ENCODE data around the gene TMEM242. TPM values are rescaled to one million over a fixed set of nuclear protein-coding genes. Genes with fewer than 3 reads are reported as not detected.

Gene TMEM242
- total and polyA plus RNA-seq, 2 of the 8 experiments (the other 6 are each of a cell fraction or from before 2014, with no cell fraction given), result 2.4 to 9.0 TPM

GRCh38 chr6:157260735-157261410 is 62.4 kb downstream of the TMEM242 start:
- POLR2A ChIA-PET (ENCODE audit: partially characterized antibody), result no interaction called here
- H3K79me1 ChIP-seq (ENCODE audit: low read depth, low read length), result no peaks in the 10 kb centered on the region
- no peak overlapping the region for H2BK20ac ChIP-seq (ENCODE audit: low read length)
- no peak overlapping the region for H2BK120ac ChIP-seq (replicated peaks; ENCODE audit: low read depth, low read length)
- H4K5ac ChIP-seq (ENCODE audit: insufficient read length, low read depth, low read length), result no peak overlapping the region
- no peaks in the 10 kb centered on the region for H3K4me1 ChIP-seq (replicated peaks in 1 of 4; ENCODE audit: control insufficient read depth in 3 of 4, insufficient read depth in 4 of 4, low read length in 3 of 4)
- no peak overlapping the region for H3K4ac ChIP-seq (replicated peaks; ENCODE audit: insufficient read length, low read depth, low read length)
- no peak overlapping the region for H3K23ac ChIP-seq (ENCODE audit: insufficient read length)
- H3K4me2 ChIP-seq (ENCODE audit: insufficient read depth in 1 of 2, low read depth in 2 of 2, low read length in 2 of 2), result no peak overlapping the region
- H2BK5ac ChIP-seq (ENCODE audit: low read depth, low read length), result no peak overlapping the region
- no peaks in the 10 kb centered on the region for H4K20me1 ChIP-seq (replicated peaks in 1 of 2; ENCODE audit: control insufficient read depth in 1 of 2, insufficient read depth in 2 of 2, low read length in 2 of 2)
- no peak overlapping the region for H4K8ac ChIP-seq (ENCODE audit: extremely low read depth, insufficient read depth, low read length)
- 85% methylated on average over 15 of the region's 16 CpGs; no CpG with 5 or more reads in 1 of the 2 experiments for WGBS, 2 experiments (ENCODE audit: extremely low coverage in 1 of 2, insufficient coverage in 1 of 2, insufficient read length in 1 of 2, insufficient replicate concordance in 2 of 2, low coverage in 1 of 2, low lambda C conversion rate in 2 of 2, missing lambda C conversion rate in 1 of 2)
- H2AK5ac ChIP-seq (ENCODE audit: low read depth, low read length), result no peak overlapping the region
- H3K36me3 ChIP-seq (ENCODE audit: control insufficient read depth in 2 of 4, insufficient read depth in 4 of 4, low read length in 3 of 4), result no peaks in the 10 kb centered on the region
- H3K14ac ChIP-seq (ENCODE audit: insufficient read length), result no peak overlapping the region
- CTCF ChIA-PET (ENCODE audit: partially characterized antibody), result interaction anchor here (0.6 to 1.5 kb wide), 6 partner anchors 9 to 91 kb away, joined by 3 to 7 read pairs (median 3); no protein-coding TSS in a partner anchor
- H3K27ac ChIP-seq (ENCODE audit: low read depth, low read length), result no peak overlapping the region
- H3K18ac ChIP-seq (ENCODE audit: extremely low read depth, low read length), result no peak overlapping the region
- H3K79me2 ChIP-seq (ENCODE audit: control insufficient read depth in 1 of 2, insufficient read depth in 2 of 2, low read length in 2 of 2), result no peaks in the 10 kb centered on the region
- no peaks in the 10 kb centered on the region for H3K23me2 ChIP-seq (ENCODE audit: low read depth, low read length)
- H2BK12ac ChIP-seq (ENCODE audit: low read depth, low read length), result no peak overlapping the region
- no peaks in the 10 kb centered on the region; a peak in 1 of 7 replicates for H3K27me3 ChIP-seq (replicated peaks in 1 of 4; ENCODE audit: control insufficient read depth in 3 of 4, extremely low read depth in 1 of 4, insufficient read depth in 3 of 4, low read length in 3 of 4)
- no peaks in the 10 kb centered on the region for H3K9me3 ChIP-seq (ENCODE audit: insufficient read depth in 2 of 2, low read depth in 1 of 2, low read length in 1 of 2)
- FAIRE-seq, result no peak
- H2BK15ac ChIP-seq (ENCODE audit: low read length), result no peak overlapping the region
- no peak overlapping the region for H3K9ac ChIP-seq (replicated peaks in 1 of 4; ENCODE audit: extremely low read depth in 1 of 4, low read depth in 3 of 4, low read length in 3 of 4)
- no peak overlapping the region for H4K91ac ChIP-seq (replicated peaks; ENCODE audit: insufficient read length, low read length)
- H2AFZ ChIP-seq (ENCODE audit: low read length), result no peak overlapping the region
- no peak for DNase-seq (ENCODE audit: low read depth in 1 of 2, low spot score in 2 of 2)
- no peak overlapping the region for H3K56ac ChIP-seq (replicated peaks; ENCODE audit: insufficient read length, low read depth, low read length)
- no peak overlapping the region for H3K4me3 ChIP-seq (ENCODE audit: extremely low read depth in 1 of 4, insufficient read depth in 2 of 4, low read depth in 3 of 4, low read length in 4 of 4)
- no peak for TF ChIP-seq NANOG (IDR thresholded peaks at IDR 0.05; ENCODE audit: insufficient read depth, low read depth, low read length, poor library complexity, severe bottlenecking)

All from H1 (cell line).